SHP77 (cell line): ENCODE data around the gene DOCK2.
"Not testable (repeated sequence)": the region's sequence is repeated elsewhere in the genome, so short reads cannot be mapped to it uniquely, and the experiment has no call there.

Source experiments
- DNase-seq, 2 experiments: peaks; one replicate each; lab custom pipeline; 2025; lab: John Stamatoyannopoulos, UW

Gene DOCK2

DNA sequence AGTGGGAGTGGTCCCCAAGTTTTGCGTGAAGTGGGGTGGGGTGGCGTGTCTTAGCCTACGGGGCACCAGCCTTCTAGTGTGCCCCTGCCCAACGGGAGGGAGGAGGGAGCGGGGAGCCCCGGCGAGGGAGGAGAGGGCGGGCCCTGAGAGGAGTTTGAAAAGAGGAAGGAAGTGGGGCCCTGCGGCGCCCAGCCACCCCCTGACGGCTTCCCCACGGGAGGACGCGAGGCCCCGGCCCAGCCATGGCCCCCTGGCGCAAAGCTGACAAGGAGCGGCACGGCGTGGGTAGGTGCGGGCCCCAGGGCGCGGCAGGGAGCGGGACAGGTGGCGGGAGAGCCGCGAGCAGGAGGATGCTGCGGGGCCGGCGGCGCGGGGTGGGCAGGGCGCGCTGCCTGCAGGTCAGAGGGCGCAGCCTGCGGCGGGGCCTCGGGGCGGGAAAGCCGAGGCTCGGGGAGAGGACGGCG is at the start of gene DOCK2:
Gene DOCK2 (plus strand): TSS at position 191 of the 464 bp plus-strand sequence. CDS start 52 bp downstream, at position 243.
- no peak for DNase-seq

DNA sequence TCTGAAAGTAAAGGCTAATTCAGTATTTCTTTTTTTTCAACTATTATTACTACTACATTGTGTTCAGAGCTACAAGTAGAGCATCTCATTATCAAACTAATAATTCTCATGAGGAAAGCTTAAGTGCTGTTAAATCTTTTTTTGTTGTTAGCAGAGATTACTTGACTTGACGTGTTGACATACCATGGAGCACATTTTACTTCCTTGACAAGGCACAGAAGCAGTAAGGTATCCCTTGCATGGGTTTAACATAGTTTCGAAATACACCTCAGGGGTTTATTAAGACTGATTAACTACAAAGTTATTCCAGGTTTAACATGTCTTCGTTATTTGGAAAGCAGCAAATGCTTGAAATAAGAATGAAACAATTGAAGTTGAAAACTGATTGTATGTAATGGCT is 46.5 kb upstream of the DOCK2 start:
- DNase-seq, result no peak

DNA sequence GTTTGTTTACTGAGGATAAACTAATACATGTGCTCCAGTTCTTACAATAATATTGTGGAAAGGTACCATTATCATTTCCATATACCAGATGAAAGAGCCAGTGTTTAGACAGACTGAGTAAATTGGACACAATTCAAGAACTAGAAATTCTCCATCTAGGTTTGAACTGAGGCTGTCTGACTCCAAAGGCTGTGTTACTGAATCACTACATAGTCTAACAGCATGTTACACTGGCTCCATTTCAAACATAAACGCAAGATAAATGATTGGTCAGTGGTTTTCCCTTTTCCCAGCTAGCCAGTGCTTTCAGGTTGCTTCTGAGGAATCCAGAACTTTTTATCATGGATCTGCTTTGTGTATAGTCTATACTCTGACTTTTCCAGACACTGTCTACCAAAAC is 45.4 kb upstream of the DOCK2 start:
- no peak for DNase-seq

DNA sequence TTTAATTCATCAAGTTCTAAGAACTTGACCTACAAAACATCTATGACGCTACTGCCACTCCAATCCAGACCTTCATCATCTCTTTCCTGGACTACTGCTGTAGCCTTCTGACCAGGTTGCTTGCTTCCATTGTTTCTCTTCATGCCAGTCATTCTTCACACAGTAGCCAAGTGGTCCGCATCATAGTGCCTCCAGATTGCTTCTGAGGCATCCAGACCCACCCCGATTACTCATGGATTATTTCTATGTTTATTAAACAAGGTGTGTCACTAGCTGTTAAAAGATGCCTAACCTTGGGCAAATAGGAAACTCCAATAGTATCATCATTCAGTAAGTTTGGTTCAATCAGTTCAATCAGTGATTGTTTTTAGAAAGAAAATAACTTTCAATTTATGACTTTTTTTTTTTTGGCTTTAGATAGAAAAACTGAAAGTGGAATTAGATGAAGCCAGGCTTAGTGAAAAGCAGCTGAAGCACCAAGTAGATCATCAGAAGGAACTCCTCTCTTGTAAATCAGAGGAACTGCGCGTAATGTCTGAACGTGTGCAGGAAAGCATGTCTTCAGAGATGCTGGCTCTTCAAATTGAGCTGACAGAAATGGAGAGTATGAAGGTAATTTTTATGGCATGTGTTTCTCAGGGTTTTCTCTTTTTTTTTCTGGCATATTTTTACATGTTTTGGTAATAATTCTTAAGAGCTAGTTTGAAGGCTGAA is 44.0 kb upstream of the DOCK2 start:
- no peak for DNase-seq

DNA sequence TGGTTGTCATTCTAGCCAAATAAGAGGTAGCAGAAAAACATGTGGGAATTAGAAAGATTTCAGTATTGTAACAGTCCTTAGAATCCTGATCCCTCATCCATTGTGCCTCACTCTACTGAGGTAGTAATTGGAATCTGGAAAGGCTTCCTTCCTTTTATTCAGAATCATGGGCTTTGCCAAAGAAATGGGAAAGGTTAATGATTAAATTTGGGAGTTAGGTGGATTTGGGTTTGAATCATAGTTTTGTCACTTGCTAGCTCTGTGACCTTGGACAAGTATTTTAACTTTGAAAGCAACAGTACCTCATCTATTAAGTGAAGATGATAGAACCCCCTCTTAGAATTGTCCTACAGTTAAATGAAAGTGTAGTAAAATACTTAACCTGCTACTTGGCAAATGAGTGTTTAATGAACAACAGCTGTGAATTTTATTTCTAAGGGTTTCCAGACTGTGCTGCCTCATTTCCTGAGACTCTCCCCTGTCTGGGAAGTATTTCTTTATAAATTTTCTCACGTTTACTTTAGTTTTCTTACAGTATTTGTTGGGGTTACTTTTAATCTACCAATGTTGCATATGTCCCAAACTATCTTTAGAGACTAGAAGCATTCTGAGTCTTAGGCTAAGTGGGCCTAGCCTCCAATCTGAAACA is 41.8 kb upstream of the DOCK2 start:
- no peak for DNase-seq

DNA sequence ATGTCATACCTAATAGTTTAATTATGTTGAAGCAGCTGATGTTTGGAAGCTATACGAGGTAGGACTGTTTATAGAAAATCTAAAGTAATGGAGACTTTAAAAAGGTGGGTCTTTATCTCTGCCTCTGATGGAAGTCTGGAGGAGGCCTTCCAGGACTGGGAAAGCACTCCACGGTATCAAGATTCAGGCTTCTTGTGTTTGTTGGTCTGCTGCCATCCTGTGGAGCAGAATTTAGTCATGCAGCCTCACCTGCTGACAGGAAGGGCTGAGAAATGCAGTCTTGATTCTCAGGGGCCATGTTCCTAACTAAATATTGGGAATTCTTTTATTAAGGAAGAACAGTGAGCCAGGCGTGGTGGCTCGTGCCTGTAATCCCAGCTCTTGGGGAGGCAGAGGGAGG is 37.6 kb upstream of the DOCK2 start:
- no peak for DNase-seq

DNA sequence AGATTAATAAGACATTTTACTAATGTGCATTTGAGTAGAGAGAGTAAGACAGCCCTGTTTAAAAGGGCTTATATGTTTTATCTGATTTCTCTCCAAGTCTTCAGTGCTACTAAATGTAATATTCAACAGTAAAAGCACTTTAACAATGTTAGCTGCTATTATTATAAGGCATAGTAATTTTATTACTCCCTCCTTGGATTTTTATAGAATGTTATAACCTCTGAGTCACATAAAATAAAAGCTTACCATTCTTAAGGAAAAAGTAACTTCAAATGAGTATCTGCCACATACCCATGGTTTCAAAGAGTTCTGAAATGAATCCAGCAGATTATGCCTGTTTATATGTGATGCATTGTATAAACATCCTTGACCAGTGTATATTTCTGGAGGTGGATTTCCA is 34.5 kb upstream of the DOCK2 start:
- no peak for DNase-seq

DNA sequence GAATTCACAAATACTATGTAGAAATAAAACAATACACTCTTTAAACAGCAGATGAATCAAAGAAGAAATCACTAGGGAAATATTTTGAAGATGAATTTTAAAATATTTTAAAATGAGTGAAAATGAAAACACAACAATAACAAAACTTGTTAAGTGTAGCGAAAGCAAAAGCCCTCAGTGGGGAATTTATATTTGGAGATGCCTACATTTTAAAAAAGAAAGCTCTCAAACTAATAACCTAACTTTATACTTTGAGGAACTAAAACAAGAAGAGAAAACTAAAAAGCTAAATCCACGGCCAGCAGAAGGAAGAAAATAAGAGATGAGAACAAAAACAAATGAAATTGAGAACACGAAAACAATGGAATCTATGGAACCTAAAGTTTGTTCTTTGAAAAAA is 30.8 kb upstream of the DOCK2 start:
- DNase-seq, result no peak

DNA sequence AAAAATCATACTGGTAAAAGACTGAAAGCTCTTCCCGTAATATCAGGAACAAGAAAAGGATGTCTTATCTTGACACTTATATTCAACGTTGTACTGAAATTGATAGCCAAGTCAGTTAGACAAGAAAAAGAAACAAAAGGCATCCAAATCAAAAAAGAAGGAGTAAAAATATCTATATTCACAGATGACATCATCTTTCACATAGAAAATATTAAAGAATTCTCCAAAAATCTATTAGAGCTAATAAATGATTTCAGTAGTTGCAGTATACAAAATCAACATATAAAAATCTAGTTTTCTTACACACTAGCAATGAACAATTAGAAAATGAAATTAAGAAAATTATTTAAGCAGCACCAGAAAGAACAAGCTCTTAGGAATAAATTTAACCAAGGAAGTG is 29.2 kb upstream of the DOCK2 start:
- no peak for DNase-seq

DNA sequence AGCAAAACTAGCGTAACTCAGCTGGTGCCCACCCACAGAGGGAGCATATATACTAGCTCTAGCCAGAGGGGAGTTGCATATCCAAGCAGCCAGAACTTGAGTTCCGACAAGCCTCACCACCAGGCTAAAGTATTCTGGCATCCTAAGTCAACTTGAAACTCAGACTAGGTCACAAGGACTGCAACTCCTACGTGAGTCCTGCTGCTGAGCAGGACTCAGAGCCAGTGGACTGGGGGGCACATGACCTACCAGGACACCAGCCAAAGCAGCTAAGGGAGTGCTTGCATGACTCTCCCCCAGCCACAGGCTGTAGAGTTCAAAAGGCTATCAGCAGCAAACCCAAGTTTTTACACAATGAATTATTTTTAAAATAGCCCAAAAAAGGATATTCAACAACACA is 27.4 kb upstream of the DOCK2 start:
- DNase-seq, result no peak

DNA sequence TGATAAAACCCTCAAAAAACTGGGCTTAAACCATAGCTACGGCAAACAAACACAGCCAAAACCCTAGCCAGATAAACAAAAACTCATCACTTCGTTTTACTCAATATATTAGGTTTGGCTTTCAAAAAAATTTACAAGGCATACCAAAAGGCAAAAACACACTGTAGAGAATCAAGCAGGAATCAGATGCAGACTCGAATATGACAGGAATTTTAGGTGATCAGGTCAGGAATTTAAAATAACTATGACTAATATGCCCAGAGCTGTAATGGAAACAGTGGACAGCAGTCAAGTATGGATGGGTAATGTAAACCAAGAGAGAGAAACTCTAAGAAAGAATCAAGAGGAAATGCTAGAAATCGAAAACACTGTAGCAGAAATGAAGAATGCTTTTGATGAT is 26.5 kb upstream of the DOCK2 start:
- no peak for DNase-seq

DNA sequence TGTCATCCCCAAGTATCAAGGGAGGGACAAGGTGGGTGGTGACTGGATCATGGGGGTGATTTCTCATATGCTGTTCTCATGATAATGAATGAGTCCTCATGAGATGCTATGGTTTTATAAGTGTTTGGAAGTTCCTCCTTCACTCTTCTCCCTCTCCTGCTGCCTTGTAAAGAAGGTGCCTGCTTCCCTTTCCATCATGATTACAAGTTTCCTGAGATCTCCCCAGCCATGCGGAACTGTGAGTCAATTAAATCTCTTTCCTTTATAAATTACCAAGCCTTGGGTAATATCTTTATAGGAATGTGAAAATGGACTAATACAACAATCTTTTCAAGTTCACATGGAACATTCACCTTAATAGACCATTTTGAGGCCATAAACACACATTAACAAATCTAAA is 21.5 kb upstream of the DOCK2 start:
- DNase-seq, result no peak

DNA sequence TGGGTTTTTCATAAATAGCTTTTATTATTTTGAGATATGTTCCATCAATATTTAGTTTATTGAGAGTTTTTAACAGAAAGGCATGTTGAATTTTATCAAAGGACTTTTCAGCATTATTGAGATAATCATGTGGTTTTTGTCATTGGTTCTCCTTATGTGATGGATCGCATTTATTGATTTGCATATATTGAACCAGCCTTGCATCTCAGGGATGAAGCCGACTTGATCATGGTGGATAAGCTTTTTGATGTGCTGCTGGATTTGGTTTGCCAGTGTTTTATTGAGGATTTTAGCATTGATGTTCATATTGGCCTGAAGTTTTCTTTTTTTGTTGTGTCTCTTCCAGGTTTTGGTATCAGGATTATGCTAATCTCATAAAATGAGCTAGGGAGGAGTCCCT is 12.8 kb upstream of the DOCK2 start:
- DNase-seq, result not testable (repeated sequence)

DNA sequence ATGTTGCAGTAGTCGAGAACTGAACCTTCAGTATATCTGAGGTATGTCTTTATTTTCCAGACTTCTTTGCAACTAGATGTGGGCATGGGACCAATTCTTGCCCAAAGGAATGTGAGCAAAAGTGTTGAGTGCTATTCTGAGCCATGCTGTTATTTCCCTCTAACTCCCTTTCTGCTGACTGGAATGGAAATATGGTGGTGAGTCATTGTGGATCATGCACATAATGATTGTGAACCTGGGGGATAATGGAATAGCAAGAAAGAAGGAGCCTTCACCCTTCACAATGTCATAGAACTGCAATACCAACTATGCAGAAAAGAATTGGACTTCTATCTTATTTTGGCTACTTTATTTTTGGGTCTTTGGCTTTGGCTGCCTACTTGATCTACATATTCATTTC is 10.3 kb upstream of the DOCK2 start:
- no peak for DNase-seq

DNA sequence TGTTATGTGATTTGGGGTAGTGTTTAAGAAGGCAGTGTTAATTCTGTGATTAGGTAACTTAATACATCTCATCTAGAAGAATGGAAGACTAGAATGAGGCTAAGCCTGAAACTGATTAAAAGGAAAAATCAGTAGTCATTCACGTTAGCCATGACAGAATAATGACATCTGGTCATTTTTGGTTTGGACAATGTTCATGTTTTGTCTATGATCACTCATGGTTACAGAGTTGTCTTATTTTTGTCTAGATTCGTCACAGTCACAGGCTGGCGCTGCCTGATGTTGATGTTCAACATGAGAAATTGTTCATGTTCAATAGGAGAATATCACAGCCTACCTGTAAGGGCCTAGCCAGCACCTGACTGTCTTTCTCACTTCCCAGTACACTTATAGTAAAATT is 9.5 kb upstream of the DOCK2 start:
- DNase-seq, result no peak

DNA sequence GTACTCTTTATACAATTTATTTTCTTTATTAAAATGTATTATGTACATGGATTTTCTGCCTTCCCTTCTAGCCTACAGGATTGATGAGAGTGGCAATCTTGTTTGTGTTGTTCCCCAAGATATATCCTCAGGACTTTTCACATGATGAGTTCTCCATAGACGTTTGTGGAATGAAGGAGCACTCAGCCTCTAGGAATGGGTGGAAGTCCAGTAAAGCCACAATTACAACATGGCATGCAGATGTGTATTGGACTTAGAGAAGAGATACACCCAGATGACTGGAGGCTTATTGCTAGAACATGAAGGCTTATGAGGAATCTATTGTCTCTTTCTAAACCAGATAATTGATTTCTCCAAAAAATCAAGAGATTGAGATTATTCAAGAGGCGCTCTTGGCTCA is 8.2 kb upstream of the DOCK2 start:
- no peak for DNase-seq

DNA sequence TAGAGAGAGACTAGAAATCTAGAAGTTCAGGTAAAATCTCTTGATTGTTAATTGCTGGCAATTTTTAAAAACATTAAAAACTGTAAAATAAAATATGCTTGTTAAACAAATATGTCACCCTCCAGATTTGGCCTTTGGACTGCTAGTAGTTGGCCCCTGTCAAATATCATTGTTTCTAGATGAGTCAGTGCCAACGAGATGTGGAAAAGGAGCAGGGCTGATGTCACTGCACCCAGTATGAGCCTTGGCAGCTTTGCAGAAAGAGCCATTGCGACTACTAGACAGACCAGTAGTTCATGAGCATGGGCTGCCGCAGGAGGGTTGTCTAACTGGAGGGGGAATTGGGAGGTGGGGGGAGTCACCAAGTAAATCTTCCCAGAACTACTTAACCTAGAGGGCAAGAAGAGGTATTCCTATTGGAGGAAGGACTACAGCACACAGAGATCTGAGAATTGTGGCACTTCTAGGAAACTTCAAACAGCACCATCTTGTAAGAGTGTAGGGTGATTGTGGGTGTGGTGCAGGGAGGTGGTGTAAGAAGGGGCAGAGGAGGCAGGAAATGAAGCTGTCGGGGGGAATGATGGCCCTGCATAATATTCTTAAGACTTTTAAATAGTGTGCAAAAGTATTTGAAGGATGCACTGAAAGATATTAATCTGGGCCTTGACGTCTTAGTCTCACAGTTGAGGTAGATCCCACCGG is 7.1 kb upstream of the DOCK2 start:
- no peak for DNase-seq

DNA sequence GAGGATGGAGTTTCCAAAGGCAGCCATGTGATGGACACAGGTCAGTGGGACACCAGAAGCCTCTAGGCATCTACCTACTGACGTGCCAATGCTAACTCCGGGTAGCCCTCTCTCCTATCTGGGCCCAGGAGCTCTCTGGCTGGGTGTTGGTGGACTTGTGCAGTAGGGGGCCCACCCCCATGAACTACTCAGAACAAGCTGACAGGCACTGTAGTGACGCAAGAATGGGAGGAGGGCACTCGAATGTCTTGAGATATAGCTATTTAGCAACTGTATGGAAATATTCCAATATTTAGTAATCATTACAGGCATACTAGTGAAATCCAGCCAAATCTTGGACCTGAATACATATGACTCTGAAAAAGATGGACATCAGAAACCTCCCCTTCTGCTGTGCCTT is 5.7 kb upstream of the DOCK2 start:
- DNase-seq, result no peak

DNA sequence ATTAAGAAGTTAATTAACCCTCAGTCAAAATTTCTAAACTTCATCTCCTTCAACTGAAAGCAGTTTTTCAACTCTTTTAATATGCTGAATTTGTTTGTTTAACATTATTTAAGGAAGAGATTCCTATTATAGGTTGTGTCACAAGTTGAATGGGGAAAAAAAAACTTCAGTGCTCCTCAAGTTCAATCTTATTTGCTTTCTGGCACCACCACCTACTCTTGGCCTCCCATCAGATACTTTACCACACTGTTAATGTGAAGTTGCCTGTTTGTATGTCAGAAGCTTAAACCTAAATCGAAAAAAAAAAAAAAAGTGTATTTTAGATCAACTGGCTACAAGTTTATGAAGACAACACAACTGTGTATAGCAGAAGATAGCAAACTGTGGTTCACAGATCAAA is 4.1 kb upstream of the DOCK2 start:
- DNase-seq, result no peak

DNA sequence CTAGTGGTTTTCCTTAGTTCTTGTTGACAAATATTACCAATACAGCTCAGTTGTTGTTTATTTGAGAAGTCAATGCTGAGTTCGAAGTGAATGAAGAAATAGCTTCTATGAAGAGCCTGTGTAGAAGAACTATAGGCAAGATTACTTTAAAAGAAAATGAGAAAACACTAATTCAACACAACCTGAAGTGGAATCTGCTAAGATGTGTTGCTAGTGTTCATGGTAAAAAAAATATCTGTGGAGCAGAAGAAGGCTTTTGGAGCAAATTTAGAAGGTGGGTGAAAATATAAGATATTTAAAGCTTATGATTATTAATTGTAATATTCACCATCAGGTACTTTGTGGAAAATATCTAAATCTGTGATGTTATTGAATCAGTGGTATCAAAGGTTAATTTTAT is 2.5 kb upstream of the DOCK2 start:
- DNase-seq, result no peak

DNA sequence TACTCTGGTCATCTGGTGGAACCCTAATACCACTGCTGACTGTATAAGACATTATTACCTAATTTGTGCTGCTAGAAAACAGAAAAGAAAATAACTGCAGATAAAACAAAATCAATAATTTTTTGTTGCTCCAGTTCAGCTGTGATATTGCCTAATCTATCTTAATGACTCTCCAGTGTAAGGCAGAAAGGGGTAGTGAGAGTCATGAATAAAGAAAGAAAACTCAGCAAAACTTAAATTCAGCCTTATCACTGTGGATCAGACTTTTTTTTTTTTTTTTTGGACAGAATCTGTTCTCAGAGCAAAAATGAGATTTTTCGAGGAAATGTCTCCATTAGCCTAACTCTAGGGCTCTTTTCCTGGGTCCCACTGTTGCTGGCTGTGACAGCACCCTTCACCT is 1.1 kb upstream of the DOCK2 start:
- no peak for DNase-seq

DNA sequence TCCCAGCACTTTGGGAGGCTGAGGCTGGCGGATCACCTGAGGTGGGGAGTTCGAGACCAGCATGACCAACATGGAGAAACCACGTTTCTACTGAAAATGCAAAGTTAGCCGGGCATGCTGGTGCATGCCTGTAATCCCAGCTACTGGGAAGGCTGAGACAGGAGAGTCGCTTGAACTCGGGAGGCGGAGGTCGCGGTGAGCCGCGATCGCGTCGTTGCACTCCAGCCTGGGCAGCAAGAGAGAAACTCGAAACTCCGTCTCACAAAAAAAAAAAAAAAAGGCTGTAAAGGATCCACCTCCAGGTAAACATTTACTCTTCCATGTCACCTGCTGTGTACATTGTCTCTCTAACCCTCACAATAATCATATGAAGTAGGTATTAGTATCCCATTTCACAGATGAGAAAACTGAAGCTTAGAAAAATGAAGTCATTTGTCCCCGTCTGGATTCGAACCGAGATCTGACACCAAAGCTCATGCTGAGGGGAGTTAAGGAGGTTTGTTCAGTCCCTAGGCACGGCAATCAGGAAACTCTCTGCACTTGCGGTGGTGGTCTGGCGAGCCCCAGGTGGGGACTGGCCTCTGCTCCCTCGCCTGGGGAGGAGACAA is 494 bp upstream of the DOCK2 start:
- no peak for DNase-seq

DNA sequence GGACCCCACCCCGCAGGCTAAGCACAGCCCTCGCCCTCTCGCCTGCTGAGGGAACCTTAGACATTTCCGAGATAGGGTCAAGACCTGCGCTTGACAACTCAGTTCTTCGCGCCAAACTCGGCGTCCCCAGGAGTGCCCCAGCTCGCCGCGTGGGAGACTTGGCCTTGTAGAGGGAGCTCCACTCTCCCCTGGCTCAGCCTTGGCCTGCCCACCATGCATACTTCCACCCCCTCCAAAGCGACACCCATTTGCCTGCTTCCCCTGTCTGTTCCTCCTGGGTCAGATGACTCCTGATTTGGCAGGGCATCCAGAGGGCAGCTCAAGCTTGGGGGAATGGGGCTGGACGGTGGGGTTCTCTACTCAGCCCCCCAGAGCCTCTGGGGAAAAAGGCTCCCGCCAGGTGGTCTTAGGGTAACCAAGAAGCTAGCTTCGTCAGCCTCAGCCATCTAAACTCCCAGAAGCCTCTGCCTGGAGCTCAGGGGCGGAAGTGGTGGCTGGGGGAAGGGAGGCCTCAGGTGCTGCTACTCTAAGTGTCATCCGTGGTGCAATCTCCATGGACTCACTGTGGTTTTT is 560 bp downstream of the DOCK2 start:
- no peak for DNase-seq
